Body of pancreas (tissue), 4 donors: Measurements from ENCODE around the gene CTSF.

Source experiments
- POLR2A ChIP-seq, 3 donors: fragments of 450-650 bp; IDR thresholded peaks; one replicate each; pipeline ENCODE4 v1.6.1; 2016; ENCODE audit warnings: antibody characterized with exemption in 3 of 3, mild to moderate bottlenecking in 2 of 3
- TF ChIP-seq, protein P1 (sequence below), 7 experiments: fragments of 450-650 bp in 4 of 7; fragments of 200-600 bp in 3 of 7; sonication (generic) in 3 of 7; IDR thresholded peaks; one replicate each; pipeline ENCODE4 v1.5.1; 2016 to 2019; ENCODE audit warnings: antibody characterized with exemption in 7 of 7

DNA sequence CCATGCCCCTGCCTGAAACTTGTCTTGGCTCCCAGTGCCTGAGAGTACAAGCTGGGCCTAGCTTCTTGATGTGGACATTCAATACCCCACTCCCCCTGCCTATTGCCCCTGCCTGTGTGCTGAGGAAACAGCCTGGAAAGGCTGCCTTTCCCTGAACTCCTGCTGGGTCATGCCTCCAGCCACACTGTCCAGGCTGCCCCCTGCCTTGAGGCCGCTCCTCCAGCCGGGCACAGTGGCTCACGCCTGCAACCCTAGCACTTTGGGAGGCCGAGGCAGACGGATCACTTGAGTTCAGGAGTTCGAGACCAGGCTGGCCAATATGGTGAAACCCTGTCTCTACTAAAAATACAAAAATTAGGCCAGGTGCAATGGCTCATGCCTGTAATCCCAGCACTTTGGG, 34.7 kb upstream of the CTSF start:
- no peak for TF ChIP-seq POLR2A (IDR thresholded peaks at IDR 0.05)
- TF ChIP-seq, protein P1, sequence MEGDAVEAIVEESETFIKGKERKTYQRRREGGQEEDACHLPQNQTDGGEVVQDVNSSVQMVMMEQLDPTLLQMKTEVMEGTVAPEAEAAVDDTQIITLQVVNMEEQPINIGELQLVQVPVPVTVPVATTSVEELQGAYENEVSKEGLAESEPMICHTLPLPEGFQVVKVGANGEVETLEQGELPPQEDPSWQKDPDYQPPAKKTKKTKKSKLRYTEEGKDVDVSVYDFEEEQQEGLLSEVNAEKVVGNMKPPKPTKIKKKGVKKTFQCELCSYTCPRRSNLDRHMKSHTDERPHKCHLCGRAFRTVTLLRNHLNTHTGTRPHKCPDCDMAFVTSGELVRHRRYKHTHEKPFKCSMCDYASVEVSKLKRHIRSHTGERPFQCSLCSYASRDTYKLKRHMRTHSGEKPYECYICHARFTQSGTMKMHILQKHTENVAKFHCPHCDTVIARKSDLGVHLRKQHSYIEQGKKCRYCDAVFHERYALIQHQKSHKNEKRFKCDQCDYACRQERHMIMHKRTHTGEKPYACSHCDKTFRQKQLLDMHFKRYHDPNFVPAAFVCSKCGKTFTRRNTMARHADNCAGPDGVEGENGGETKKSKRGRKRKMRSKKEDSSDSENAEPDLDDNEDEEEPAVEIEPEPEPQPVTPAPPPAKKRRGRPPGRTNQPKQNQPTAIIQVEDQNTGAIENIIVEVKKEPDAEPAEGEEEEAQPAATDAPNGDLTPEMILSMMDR (IDR thresholded peaks at IDR 0.05): no peak
